HG02852 (cell line): ENCODE measurements around the gene DDX20.
"Not testable (repeated sequence)": the region's sequence is repeated elsewhere in the genome, so short reads cannot be mapped to it uniquely, and the experiment has no call there.

Experiments
- ATAC-seq: cut with Tn5 transposase; IDR thresholded peaks from one replicate; pipeline ENCODE4 v1.9.1; 2021; ENCODE audit warnings: mild to moderate bottlenecking, moderate library complexity; ENCODE audit not compliant: unreplicated experiment

Gene DDX20

GRCh38 chr1:111733183-111733991, 22.3 kb upstream of the DDX20 start:
- no peak for ATAC-seq

GRCh38 chr1:111733992-111734341, 21.7 kb upstream of the DDX20 start:
- ATAC-seq, result no peak

GRCh38 chr1:111734426-111734825, 21.3 kb upstream of the DDX20 start:
- no peak for ATAC-seq

- no peak for ATAC-seq
Observed at GRCh38 chr1:111734856-111735255, 20.8 kb upstream of the DDX20 start.

GRCh38 chr1:111735321-111735720, 20.4 kb upstream of the DDX20 start:
- ATAC-seq, result no peak

GRCh38 chr1:111735858-111736544, 19.7 kb upstream of the DDX20 start:
- no peak for ATAC-seq

GRCh38 chr1:111736548-111737215, 19.0 kb upstream of the DDX20 start:
- no peak for ATAC-seq

- ATAC-seq, result no peak
Observed at GRCh38 chr1:111737216-111738132, 18.2 kb upstream of the DDX20 start.

GRCh38 chr1:111738133-111738435, 17.6 kb upstream of the DDX20 start:
- no peak for ATAC-seq

- ATAC-seq, result peak; percentile 43
Observed at GRCh38 chr1:111738436-111739193, 17.1 kb upstream of the DDX20 start.

- ATAC-seq, result peak; percentile 82
Observed at GRCh38 chr1:111739194-111739924, 16.3 kb upstream of the DDX20 start, which contains the start of gene INKA2. Gene INKA2 (minus strand): TSS chr1:111739395. CDS start chr1:111739242, 153 bp downstream.

GRCh38 chr1:111739925-111740765, 15.6 kb upstream of the DDX20 start:
- ATAC-seq, result no peak

GRCh38 chr1:111742292-111742691, 13.4 kb upstream of the DDX20 start:
- not testable (repeated sequence) for ATAC-seq

GRCh38 chr1:111742938-111743549, 12.7 kb upstream of the DDX20 start:
- ATAC-seq, result no peak

GRCh38 chr1:111743679-111744101, 12.0 kb upstream of the DDX20 start:
- ATAC-seq, result no peak

GRCh38 chr1:111745675-111746613, 9.8 kb upstream of the DDX20 start:
- no peak for ATAC-seq

GRCh38 chr1:111746614-111746999, 9.1 kb upstream of the DDX20 start:
- no peak for ATAC-seq
